Activated B cell treated with CpG ODN at 0.5 μM for 24 hours (primary cell): ENCODE measurements around the gene PUS3. TPM values are rescaled to one million over a fixed set of nuclear protein-coding genes. Genes with fewer than 3 reads are reported as not detected.

Experiments used
- ATAC-seq: fragments of 200-7000 bp; cut with Tn5 transposase; one replicate; pipeline ENCODE4 v1.10.0; 2021; ENCODE audit warnings: low read depth, mild to moderate bottlenecking, moderate library complexity
- CTCF ChIA-PET: fragments of 350-600 bp; sonication (Branson Sonifier 250); formaldehyde crosslinking; loops from one replicate; lab custom pipeline; 2021; ENCODE audit warnings: antibody characterized with exemption; lab: Charles Lee
- POLR2A ChIA-PET: fragments of 350-600 bp; sonication (Branson Sonifier 250); formaldehyde crosslinking; loops from one replicate; lab custom pipeline; 2021; ENCODE audit warnings: antibody characterized with exemption; lab: Charles Lee
- DNase-seq: peaks from one replicate; pipeline ENCODE4 v3.0.0; 2022
- H3K27ac Mint-ChIP-seq: one replicate; pipeline ENCODE4 v1.8.0; 2020; ENCODE audit warnings: mixed read lengths
- H3K27me3 Mint-ChIP-seq: one replicate; pipeline ENCODE4 v1.8.0; 2021; ENCODE audit warnings: mixed read lengths
- H3K36me3 Mint-ChIP-seq: one replicate; pipeline ENCODE4 v1.8.0; 2021; ENCODE audit warnings: low read depth, mixed read lengths
- H3K4me1 Mint-ChIP-seq: one replicate; pipeline ENCODE4 v1.8.0; 2021; ENCODE audit warnings: mixed read lengths
- H3K4me3 Mint-ChIP-seq: one replicate; pipeline ENCODE4 v1.8.0; 2020; ENCODE audit warnings: mild to moderate bottlenecking, mixed read lengths
- H3K9me3 Mint-ChIP-seq: one replicate; pipeline ENCODE4 v1.8.0; 2020; ENCODE audit warnings: mixed read lengths
- intact Hi-C: fragments of 100-400 bp; cut with micrococcal nuclease; formaldehyde crosslinking; loops from one replicate; pipeline ENCODE4 v1.15.1; 2024
- total RNA-seq: library from RNA; stranded (reverse); gene quantifications from 2 replicates; pipeline ENCODE4 v1.2.3, GENCODE V29; 2022
- TF ChIP-seq, protein P1 (sequence below): fragments of 200-600 bp; IDR thresholded peaks from one replicate; pipeline ENCODE4 v1.8.0; 2022; ENCODE audit warnings: antibody characterized with exemption, mild to moderate bottlenecking

The PUS3 gene
- total RNA-seq, 1 donor from 2014 or later: 10.2 TPM

DNA sequence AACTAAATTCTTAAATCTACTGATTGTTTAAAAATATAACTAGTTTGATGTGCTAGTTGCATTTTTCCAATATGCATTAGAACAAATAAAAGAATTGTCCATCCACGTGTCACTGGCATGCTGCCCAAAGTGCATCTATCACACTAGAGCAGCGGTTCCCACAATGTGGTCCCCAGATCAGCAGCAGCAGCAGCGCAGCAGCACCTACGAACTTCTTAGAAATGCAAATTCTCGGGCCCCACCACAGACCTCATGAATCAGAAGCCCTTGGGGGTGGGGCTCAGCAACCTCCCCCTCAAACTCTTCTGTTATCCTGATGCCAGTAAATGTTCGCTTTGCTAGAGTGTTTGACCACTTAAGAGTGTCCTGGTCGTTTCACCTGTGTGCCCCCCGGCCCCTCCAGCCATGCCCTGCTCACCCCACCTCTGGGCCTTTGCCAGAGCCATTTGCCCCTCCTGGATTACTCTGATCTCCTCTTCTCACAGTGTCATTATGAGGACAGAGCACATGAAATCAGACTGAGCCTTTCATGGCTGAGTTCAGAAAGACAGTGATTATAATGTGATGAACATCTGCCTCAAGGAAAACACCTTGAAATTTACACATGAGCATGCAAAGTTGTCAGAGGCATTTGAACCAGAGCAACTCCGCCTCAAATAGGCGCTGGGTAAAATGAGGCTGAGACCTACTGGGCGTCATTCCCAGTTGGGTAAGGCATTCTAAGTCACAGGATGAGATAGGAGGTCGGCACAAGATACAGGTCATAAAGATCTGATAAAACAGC, 30.2 kb upstream of the PUS3 start:
- ChIA-PET CTCF (no interaction called here), POLR2A (no interaction called here)
- Mint-ChIP-seq H3K27ac (no peak overlapping the region), H3K4me1 (no peaks in the 10 kb centered on the region), H3K27me3 (peaks cover 20% of the 10 kb centered on the region), H3K4me3 (no peak overlapping the region), H3K36me3 (no peaks in the 10 kb centered on the region), H3K9me3 (no peaks in the 10 kb centered on the region)
- ATAC-seq (no peak), DNase-seq (no peak)
- TF ChIP-seq, protein P1, sequence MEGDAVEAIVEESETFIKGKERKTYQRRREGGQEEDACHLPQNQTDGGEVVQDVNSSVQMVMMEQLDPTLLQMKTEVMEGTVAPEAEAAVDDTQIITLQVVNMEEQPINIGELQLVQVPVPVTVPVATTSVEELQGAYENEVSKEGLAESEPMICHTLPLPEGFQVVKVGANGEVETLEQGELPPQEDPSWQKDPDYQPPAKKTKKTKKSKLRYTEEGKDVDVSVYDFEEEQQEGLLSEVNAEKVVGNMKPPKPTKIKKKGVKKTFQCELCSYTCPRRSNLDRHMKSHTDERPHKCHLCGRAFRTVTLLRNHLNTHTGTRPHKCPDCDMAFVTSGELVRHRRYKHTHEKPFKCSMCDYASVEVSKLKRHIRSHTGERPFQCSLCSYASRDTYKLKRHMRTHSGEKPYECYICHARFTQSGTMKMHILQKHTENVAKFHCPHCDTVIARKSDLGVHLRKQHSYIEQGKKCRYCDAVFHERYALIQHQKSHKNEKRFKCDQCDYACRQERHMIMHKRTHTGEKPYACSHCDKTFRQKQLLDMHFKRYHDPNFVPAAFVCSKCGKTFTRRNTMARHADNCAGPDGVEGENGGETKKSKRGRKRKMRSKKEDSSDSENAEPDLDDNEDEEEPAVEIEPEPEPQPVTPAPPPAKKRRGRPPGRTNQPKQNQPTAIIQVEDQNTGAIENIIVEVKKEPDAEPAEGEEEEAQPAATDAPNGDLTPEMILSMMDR: no peak
- intact Hi-C loops: no loop called here

- Mint-ChIP-seq H3K36me3 (no peaks in the 10 kb centered on the region), H3K4me1 (no peaks in the 10 kb centered on the region), H3K27me3 (peaks cover 20% of the 10 kb centered on the region), H3K27ac (no peak overlapping the region), H3K9me3 (no peaks in the 10 kb centered on the region), H3K4me3 (no peak overlapping the region)
- CTCF ChIA-PET: no interaction called here
- ATAC-seq (no peak), DNase-seq (no peak)
- intact Hi-C loops: no loop called here
- POLR2A ChIA-PET: no interaction called here
- TF ChIP-seq, protein P1: no peak
Measured at GRCh38 chr11:125932301-125932700, 29.3 kb upstream of the PUS3 start.

DNA sequence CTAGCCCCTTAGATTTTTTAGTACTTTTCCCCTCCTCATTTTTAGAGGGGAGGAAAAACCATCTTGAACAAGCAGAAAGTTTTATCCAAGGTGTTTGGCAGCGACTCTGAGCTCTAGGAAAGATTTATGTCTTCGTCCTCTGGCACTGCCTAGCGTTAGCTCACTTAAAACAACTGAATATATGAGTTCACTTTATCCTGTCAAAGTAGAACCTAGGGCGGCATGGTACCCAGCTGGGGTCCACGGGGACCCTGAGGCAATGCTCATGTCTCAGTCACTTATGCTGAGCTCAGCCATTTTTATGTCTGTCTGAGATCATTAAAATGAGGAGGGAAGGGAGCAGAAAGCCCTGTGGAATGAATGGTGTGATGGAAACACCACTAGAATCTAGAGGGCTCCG, 28.7 kb upstream of the PUS3 start:
- Mint-ChIP-seq H3K9me3 (no peaks in the 10 kb centered on the region), H3K36me3 (no peaks in the 10 kb centered on the region), H3K27ac (no peak overlapping the region), H3K4me3 (no peak overlapping the region), H3K4me1 (no peaks in the 10 kb centered on the region), H3K27me3 (peaks cover 21% of the 10 kb centered on the region)
- DNase-seq (no peak), ATAC-seq (no peak)
- POLR2A ChIA-PET: no interaction called here
- TF ChIP-seq, protein P1: no peak
- intact Hi-C loops: no loop called here
- CTCF ChIA-PET: no interaction called here

GRCh38 chr11:125931116-125931515, 28.1 kb upstream of the PUS3 start:
- Mint-ChIP-seq H3K4me1 (no peaks in the 10 kb centered on the region), H3K4me3 (no peak overlapping the region), H3K27ac (no peak overlapping the region), H3K27me3 (peaks cover 22% of the 10 kb centered on the region), H3K9me3 (no peaks in the 10 kb centered on the region), H3K36me3 (no peaks in the 10 kb centered on the region)
- CTCF ChIA-PET: no interaction called here
- POLR2A ChIA-PET: no interaction called here
- no peak for DNase-seq
- ATAC-seq: no peak
- TF ChIP-seq, protein P1: no peak
- intact Hi-C loops: no loop called here

GRCh38 chr11:125930076-125930450, 27.1 kb upstream of the PUS3 start:
- no peak overlapping the region for H3K4me3 Mint-ChIP-seq
- H3K27ac Mint-ChIP-seq: no peak overlapping the region

More at GRCh38 chr11:125930076-125930450, 27.1 kb upstream of the PUS3 start:
- no peak for ATAC-seq
- Mint-ChIP-seq H3K9me3 (no peaks in the 10 kb centered on the region), H3K4me1 (no peaks in the 10 kb centered on the region), H3K27me3 (peaks cover 24% of the 10 kb centered on the region), H3K36me3 (no peaks in the 10 kb centered on the region)
- no peak for DNase-seq
- intact Hi-C loops: no loop called here
- ChIA-PET POLR2A (no interaction called here), CTCF (no interaction called here)
- TF ChIP-seq, protein P1: no peak
